GM12891 (cell line): Measurements from ENCODE around the gene CASTOR1.

Experiments used
- DNase-seq: peaks from one replicate; pipeline ENCODE4 v3.0.0; 2011; ENCODE audit warnings: low spot score; ENCODE audit not compliant: insufficient read length
- FAIRE-seq: peaks from 2 replicates; lab custom pipeline; 2011; peaks lifted over from hg19 to GRCh38; lab: Jason Lieb, UNC
- PAX5 ChIP-seq: IDR thresholded peaks from 2 replicates; pipeline ENCODE4 v1.6.1; 2011; ENCODE audit warnings: low read length, moderate library complexity, mild to moderate bottlenecking; ENCODE audit not compliant: insufficient read depth, severe bottlenecking
- POLR2A ChIP-seq: IDR thresholded peaks from 2 replicates; pipeline ENCODE4 v1.6.1; 2011; ENCODE audit warnings: low read depth, low read length, control low read depth
- POLR2AphosphoS5 ChIP-seq: IDR thresholded peaks from 2 replicates; pipeline ENCODE4 v1.6.1; 2011; ENCODE audit warnings: low read depth, low read length, control low read depth
- POU2F2 ChIP-seq: IDR thresholded peaks from 2 replicates; pipeline ENCODE4 v1.6.1; 2011; ENCODE audit warnings: low read depth, mild to moderate bottlenecking, control low read depth, low read length, moderate library complexity
- SPI1 ChIP-seq: IDR thresholded peaks from 2 replicates; pipeline ENCODE4 v1.6.1; 2011; ENCODE audit warnings: low read depth, low read length, control low read depth
- TAF1 ChIP-seq: IDR thresholded peaks from 2 replicates; pipeline ENCODE4 v1.6.1; 2011; ENCODE audit warnings: low read depth, low read length, control low read depth

Gene CASTOR1

DNA sequence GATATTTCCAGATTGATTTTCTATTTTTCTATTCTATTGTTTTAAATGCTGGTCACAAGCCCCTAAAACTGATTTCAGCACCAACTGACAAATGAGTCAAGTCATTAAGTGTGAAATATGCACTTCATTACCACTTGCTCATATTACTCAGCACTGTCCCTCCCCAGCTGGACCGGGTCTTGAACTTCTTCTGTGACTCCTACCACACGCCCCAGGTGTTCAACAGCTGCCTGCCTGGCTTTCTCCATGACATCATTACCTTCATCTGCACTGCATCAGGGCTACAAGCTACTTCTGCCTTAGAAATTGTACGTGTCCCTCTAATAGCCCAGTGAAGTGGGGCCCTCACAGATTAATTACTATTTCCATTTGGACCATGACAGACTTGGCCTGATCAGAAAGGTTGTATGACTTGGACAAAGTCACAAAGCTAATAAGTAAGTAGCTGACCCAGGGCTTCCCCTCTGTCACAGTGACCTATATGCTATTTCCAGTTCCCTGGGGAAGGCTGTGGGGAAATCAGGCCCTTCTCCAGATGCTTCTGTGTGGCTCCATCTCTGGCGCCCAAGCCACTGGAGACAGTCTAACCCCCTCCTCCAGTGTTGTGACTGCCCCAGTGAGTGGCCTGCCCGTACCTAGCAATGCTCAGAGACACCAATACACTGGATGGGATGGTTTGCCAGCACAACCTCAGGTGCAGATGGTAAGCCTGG, 19.4 kb upstream of the CASTOR1 start:
- peak; percentile 65; the same call in 1 of the 2 replicates for TF ChIP-seq POLR2AphosphoS5
- no peak for TF ChIP-seq POLR2A
- peak; percentile 56; the same call in 1 of the 2 replicates for TF ChIP-seq POU2F2
- TF ChIP-seq SPI1, result no peak
- peak; percentile 95 for FAIRE-seq
- DNase-seq, result no peak

GRCh38 chr22:30308093-30308492, 18.8 kb upstream of the CASTOR1 start:
- DNase-seq (no peak), FAIRE-seq (peak; percentile 52)
- TF ChIP-seq SPI1 (no peak), POU2F2 (no peak), PAX5 (no peak), TAF1 (no peak), POLR2AphosphoS5 (no peak), POLR2A (no peak)

DNA sequence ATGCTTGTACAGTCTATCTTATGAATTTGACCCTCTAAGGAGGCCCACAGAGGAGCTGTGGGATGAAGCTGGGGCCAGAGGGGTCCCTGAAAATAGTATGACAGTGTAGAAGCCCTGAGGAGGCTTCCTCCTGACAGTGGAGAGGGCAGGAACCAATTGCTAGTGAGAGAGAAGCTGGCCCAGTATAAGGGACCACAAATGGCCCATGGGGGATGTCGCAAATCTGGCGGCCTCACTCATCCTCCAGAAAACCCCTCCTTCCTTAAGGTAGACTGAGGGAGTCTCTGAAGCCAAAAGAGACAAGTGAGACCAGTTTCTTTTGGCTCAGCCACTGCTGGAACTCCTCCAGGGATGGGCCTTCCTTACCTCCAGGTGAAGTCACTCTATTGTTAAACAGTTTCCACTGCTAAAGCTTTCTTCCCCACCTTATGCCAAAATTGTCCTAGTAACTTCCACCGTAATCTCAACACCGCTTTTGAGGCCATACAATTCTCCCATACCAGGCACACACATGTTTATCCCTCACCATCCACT, 17.8 kb upstream of the CASTOR1 start:
- FAIRE-seq, result peak; percentile 78
- no peak for DNase-seq
- TF ChIP-seq PAX5, result no peak
- no peak for TF ChIP-seq POLR2AphosphoS5
- TF ChIP-seq POLR2A, result no peak
- no peak for TF ChIP-seq POU2F2
- no peak for TF ChIP-seq SPI1
- TF ChIP-seq TAF1, result no peak

DNA sequence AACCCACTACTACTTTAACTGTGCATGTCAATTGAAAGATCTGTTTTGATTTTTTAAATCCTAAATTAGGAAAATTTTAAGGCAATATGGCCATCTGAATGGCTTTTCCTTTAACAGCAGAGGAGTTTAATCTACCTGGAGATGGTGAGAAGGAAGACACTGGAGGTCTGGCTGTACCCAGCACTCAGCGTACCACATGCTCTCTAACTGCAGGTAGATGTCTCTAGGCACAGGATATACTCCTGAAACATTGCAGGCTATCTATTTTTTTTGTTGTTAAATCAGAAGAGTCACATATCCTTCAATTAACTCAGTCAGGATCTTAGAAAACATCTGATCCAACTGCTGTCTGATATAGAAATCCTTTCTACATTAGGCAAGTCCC, 17.3 kb upstream of the CASTOR1 start:
- FAIRE-seq (no peak), DNase-seq (no peak)
- TF ChIP-seq POU2F2 (no peak), SPI1 (no peak), POLR2A (no peak), TAF1 (no peak)

DNA sequence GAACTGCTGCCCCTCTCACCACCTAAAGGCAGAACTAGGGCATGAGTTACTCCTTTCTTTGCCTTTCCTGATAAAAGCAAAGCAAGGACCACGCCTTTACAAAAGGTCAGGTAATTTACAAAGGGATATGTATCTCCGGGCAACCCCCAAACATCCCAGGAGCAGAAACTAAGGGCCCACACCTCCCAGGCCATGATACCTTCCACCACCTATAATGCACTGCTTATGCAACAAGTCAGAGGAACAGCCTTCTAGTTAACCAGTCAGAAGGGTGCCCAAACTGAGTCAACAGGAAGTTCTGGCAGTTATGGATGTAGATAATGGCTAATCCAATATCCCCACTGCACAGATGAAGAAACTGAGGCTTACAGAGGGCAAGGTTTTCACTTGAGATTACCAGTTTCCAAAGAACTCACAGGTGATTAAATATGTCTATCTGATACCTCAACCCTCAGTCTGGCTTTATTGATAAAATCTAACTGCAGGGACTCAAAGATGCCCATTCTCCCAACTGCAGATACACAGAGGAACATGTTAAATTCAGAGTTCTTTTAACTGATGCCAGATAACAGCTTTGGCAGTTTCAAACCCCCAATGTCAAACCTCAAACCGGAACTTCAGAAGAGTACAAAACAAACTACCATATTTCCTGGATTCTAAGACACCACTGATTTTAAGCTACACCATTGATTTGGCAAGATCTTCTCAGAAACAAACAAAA, 16.8 kb upstream of the CASTOR1 start:
- FAIRE-seq, result peak; percentile 28
- TF ChIP-seq POLR2A (no peak; the same call in 1 of the 2 replicates), POLR2AphosphoS5 (no peak), TAF1 (no peak), PAX5 (no peak), POU2F2 (no peak), SPI1 (no peak)
- no peak for DNase-seq

GRCh38 chr22:30305519-30305905, 16.2 kb upstream of the CASTOR1 start:
- peak; percentile 91 for FAIRE-seq
- TF ChIP-seq POLR2A (peak; percentile 60; the same call in 1 of the 2 replicates), PAX5 (no peak), SPI1 (peak; percentile 28; the same call in 1 of the 2 replicates)
- DNase-seq, result peak; percentile 60

- FAIRE-seq, result no peak
- DNase-seq, result no peak
- no peak for TF ChIP-seq POLR2AphosphoS5
- TF ChIP-seq POLR2A, result no peak
- TF ChIP-seq TAF1, result no peak
- no peak for TF ChIP-seq POU2F2
- no peak for TF ChIP-seq SPI1
- TF ChIP-seq PAX5, result no peak
Measured at GRCh38 chr22:30304495-30305244, 15.4 kb upstream of the CASTOR1 start.

DNA sequence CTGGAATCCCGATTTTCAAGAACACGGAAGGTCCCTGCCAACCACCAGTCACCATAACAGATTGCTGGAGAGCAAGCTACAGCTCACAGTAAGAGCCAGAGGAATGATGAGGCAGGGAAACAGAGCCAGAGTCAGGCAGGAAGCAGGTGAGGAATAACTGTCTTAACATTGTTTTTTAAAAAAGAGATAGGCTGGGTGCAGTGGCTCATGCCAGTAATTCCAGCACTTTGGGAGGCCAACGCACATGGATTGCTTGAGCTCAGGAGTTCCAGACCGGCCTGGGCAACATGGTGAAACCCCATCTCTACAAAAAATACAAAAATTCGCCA, 13.5 kb upstream of the CASTOR1 start:
- FAIRE-seq (peak; percentile 77), DNase-seq (no peak)
- no peak for TF ChIP-seq POLR2A
- TF ChIP-seq POU2F2, result no peak
- no peak for TF ChIP-seq PAX5
- TF ChIP-seq TAF1, result no peak
- no peak for TF ChIP-seq SPI1
- no peak for TF ChIP-seq POLR2AphosphoS5

- FAIRE-seq (peak; percentile 54), DNase-seq (no peak)
- peak; percentile 87 for TF ChIP-seq SPI1
- TF ChIP-seq POLR2A, result no peak
Measured at GRCh38 chr22:30301995-30302809, 12.9 kb upstream of the CASTOR1 start.
